HuH-7.5 (cell line): ENCODE results near the gene VARS1.

Source experiments
- DNase-seq: peaks from one replicate; pipeline ENCODE4 v3.0.0; 2011; ENCODE audit warnings: low spot score

The VARS1 gene

DNA sequence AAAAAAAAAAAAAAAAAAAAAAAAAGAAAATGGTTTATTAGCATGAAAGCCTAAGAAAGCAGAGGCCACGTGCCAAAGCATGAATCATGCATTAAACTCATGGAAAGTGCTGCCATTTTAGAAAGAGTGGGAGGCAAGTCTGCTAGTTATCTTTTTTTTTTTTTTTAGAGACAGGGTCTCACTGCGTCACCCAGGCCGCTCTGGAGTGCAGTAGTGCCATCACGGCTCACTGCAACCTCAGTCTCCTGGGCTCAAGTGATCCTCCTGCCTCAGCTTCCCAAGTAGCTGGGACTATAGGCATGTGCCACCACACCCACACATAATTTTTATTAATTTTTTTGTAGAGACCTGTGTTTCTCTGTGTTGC is 23.6 kb downstream of the VARS1 start:
- DNase-seq: no peak

DNA sequence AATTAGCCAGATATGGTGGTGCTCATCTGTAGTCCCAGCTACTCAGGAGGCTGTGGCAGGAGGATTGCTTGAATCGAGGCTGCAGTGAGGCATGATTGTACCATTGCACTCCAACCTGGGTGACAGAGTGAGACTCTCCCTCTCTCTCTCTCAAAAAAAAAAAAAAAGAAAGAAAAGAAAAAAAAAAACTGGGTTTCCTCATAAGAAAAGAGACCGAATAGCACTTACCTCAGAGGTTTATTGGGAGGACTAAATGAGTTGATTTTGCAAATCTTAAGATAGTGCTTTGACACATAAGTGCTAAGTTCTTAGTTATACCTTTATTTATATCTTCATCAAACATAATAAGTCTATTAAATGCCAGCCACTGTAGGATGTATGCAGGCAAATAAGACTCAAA is 24.7 kb downstream of the VARS1 start:
- DNase-seq: no peak

DNA sequence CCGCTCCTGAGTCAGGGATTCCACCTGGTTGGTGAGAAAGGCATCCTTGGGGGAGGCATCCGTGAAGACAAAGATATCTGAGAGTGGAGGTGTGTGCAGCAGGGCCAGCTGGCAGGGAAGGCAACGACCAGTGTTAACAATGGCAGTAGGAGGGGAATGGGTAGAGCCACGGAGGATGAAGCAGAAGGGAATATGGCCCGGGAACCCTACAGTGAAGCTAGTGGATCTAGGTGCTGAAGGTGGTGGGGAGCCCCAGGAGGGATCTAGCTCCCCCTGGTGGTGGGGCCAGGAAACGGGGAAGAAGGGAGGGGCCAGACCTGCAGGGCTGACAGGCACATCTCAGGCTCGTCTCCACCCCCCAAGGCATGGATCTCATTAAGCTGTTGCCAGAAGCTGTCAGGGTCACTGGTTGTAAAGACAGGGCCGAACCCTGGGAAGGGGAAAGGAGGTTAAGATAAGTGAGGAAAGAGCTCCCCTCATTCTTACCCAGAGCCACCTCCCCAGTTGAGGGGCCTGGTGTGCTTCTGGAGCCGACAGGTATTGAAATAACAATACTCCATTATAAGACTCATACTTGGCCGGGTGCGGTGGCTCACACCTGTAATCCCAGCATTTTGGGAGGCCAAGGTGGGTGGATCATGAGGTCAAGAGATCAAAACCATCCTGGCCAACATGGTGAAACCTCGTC is 25.7 kb downstream of the VARS1 start:
- peak; percentile 94 for DNase-seq

DNA sequence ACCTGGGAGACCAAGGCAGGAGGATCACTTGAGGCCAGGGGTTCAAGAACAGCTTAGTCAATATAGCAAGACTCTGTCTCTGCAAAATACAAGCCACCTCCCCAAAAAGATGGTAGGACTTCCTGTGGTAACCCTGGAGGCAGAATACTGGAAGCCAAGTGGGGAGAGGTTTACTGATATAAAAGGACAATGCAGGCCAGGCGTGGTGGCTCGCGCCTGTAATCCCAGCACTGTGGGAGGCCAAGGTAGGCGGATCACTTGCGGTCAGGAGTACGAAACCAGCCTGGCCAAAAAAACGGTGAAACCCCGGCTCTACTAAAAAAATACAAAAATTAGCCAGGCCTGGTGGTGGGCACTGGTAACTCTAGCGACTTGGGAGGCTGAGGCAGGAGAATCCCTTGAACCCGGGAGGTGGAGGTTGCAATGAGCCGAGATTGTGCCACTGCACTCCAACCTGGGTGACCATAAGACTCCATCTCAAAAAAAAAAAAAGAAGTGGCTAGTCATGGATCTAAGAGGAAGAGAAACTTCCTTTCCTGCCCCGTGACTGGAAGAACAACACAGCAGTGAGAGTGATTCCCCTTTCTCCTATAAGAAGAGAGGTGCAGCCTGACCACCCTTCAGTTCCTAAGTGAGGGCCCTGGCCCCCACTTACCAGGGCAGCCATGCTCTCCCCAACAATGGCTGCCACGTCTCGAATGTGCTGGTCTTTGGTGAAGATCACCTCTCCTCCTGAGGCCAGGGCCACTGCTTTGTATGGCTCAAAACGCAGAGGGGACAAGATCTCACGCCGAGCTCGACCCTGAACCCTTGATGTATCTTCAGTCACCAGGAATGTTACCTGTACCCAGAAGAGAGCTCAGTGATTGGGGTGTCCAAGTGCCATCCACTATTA is 26.9 kb downstream of the VARS1 start:
- no peak for DNase-seq

DNA sequence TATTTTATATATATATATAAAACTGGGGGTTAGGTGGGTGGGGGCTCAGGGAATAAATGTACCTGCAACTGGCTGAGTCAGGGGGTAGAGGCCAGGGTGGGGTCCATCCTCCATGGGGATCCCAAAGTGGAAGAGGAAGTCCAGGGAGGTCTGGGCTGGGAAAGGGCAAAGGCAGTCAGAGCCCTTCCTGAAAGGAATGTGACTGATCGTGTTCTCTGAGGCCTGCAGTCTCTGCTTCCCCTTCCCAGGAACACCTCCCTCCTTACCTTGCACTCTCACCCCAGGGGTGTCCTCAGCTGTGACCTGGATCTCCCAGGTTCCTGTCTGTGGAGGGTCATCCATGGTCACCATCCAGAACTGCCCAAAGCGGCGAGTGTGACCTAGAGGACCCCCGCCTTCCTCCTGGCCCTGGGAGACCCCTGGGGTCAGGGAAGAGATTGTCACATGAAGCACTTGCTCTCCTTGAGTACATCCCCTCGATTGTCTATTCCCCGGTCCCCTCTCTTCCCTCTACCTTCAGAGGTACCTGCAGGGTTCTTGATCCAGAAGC is 28.4 kb downstream of the VARS1 start:
- no peak for DNase-seq

DNA sequence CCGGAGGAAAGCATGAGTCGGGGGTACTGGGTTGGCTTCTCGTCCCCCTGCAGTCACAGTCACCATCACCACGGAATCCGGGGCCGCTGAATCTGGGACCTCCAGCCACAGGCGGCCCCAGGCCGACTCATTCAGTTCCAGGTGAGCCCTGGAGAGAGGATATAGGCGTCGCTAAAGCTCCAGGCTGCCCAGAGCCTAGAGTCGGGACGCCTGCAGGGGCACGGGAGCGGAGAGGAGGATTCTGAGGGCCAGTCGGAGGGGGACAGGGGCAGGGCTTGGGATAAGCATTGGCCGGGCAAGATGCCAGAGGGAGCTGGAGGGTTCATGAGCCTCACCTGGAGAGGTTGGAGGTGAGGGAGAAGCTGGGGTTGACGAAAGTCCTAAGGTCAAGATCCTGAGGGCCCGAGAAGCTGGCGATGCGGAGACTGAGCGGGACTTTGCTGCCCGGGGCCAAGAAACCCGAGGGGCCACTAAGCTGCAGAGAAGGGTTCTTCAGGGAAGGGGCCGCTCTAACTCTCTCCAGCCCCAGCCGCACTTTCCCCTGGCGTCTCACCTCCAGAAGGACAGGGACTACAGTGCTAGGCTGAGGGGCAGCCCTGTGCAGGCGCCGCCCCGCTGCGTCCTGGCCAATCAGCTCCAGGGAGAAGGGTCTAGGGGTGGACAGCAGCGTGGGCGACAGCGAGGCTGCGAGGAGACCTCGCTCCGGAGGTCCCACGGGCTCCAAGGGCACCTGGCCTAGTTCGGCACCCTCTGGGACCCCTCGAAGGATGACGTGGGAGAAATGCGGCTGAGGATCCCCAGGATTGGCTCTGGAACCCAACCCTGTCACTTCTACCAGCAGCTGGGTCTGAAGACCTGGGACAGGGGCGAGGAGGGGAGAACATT is 29.4 kb downstream of the VARS1 start:
- no peak for DNase-seq

DNA sequence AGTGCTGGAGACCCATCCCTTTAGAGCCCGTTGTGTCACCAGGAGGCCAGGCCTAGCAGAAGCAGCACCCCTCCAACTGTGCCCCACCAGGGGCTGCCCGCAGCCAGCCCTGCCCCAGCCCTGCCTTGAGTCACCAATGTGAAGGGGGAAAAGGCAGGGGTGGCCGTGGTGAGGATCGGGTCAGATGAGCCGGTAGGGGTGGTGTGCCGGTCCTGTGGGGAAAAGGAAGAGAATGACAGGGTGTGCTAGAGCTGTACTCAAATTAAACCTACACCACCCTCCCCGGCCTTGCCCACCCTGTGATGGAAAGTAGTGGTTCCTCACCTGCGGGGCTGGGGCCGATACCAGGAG is 30.0 kb downstream of the VARS1 start:
- DNase-seq: no peak

DNA sequence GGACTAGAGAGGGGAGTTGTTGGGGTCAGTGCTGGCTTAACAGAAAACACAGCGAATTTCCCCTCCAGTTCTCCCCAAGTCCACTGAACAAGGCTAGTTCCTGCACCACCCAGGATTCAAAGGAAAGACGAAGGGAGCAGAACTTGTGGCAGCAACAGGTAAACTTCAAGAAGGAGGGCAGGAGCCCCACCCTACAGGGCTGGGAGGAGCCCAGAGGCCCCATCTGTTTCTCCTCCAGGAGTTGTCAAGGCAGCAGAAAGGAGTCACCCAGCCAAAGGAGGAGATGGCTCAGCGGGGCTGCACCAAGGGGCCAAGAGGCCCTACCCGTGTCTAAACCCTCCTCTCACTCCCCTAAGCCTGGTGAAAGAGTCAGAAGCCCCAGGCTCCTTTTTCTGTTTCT is 31.4 kb downstream of the VARS1 start:
- no peak for DNase-seq

DNA sequence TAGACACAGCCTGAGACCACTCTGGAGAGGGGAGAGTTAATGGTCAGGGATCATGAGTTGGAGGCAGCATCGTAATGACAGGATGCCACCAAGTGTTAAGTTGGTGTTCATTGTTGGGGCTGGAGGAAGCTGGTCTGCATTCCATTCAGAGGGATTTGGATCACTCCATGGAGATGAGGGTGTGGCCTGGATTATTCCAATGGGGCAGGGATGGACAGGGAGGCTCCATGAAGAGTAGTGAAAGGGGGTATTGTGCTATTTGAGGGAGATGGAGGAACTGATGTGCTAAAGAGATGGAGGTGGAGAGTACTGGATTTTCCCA is 32.0 kb downstream of the VARS1 start:
- DNase-seq: no peak

DNA sequence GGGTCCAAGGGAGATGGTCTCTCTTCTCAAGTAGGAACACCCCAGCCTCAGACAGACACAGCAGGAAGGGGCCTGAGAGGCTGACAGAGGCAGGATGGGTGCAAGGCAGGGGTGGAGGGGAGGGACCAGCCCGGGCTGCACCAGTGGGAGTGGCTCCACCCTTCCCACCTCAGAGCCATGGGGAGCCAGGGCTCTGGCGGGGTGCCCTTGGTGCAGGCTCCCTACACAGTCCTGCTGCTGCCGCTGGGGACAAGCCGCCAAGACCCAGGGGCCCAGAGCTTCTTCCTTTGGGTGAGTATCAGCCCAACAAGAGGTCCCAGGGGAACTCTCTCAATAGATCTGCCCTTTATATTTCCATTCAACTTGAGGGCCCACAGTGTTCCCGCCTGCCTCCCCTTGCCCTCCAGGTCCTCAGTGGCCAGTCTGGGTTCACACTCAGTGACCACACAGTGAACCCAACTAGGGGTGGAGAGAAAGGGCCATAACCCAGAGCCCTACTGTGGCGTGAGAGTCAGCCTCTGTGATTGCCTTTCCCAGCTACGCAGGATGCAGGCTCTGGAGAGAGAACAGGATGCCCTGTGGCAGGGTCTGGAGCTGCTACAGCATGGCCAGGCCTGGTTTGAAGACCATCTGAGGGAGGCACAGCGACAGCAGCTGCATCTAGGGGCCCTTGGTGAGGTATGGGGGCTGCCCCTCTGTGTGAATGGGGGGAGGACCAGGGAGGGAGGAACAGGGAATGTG is 32.5 kb downstream of the VARS1 start:
- DNase-seq: no peak

DNA sequence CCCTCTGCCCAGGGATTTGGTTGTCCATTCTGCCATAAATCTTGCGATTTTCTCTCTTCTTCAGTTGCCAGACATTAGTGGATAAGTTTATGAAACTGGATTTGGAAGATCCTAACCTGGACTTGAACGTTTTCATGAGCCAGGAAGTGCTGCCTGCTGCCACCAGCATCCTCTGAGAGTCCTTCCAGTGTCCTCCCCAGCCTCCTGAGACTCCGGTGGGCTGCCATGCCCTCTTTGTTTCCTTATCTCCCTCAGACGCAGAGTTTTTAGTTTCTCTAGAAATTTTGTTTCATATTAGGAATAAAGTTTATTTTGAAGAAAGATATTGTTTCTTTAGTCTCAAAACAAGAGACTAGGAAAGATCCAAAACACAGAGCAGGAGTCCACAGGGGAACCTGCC is 33.2 kb downstream of the VARS1 start, which contains the start of gene SAPCD1:
Gene SAPCD1 (plus strand): TSS at position 301 of the 400 bp plus-strand sequence. CDS start 399 bp downstream, outside the sequence.
- no peak for DNase-seq

DNA sequence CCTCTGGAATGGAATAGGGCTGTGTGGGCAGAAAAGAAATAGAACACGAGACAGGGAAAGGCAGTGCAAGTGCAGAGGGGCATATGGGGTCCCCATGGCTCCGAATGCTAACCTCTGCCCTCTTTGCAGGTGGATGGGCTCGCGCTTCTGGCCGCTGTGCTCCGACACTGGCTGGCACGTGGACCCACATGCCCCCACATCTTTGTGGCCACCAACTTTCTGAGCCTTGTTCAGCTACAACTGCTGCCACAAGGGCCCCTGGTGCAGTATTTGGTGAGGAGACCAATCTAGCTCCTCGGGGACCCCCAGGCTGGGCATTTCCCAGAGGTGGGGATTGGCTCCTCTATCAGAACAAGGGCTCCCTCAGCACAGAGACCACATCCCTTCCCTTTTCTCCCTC is 34.2 kb downstream of the VARS1 start:
- DNase-seq: no peak

DNA sequence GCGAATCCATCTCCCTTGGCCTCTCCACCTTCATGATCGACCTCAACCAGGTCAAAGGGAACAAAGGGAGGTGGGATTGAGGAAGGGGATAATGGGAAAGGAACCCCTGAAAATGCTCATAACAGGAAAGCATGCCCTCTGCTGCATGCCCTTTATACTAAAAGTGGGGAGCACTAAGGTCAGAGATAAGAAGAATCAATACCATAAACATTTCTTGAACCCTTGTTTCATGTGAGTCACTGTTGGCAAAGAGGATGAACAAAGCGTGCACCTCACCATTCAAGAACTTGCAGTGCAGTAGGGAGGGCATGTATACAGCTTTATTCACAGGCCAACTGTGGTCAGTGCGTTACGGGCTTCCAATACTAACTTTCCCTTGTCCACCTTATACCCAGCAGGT is 34.8 kb downstream of the VARS1 start:
- DNase-seq: no peak

DNA sequence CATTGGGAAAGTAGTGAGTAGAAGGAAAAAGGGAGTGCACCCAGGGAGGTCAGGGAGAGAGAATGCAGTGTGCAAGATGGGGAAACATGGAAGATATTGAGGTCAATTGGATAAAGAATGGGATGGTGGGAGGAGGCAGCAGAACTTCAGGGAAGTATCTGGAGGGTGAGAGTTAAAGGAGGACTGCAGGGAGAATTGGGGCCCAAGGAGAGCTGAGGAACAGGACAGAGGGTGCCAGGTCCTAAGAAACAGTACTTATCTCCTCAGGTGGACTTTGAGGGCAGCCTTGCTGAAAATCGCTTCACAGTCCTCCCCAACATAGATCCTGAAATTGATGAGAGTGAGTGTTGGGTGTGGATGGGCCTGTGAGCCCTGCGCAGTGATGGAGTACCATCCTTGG is 37.3 kb downstream of the VARS1 start:
- no peak for DNase-seq

DNA sequence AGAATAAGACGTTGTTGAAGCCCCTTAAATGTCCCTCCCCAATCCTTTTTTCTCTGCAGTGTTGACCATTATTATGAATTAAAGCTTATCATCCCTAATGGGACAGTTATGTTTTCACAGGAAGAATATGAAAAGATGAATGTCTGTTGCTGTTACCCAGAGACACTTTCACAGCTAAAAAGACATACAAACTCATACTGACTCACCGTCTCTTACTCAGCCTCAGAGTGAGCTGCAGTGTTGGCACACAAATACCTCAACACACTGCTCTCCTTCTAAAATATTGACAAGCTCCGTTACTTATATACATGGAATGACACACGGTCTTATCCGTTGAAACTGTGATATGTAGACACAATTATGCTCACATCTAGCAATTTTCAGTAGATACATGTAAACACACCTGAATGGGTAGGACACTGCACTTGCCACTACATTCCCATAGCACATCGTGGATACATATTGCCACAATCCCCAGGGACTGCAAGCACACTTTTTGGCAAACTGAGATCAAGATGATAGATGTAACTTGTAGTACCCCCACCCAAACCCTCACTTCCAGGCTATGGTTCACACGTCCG is 42.7 kb downstream of the VARS1 start:
- DNase-seq: no peak

DNA sequence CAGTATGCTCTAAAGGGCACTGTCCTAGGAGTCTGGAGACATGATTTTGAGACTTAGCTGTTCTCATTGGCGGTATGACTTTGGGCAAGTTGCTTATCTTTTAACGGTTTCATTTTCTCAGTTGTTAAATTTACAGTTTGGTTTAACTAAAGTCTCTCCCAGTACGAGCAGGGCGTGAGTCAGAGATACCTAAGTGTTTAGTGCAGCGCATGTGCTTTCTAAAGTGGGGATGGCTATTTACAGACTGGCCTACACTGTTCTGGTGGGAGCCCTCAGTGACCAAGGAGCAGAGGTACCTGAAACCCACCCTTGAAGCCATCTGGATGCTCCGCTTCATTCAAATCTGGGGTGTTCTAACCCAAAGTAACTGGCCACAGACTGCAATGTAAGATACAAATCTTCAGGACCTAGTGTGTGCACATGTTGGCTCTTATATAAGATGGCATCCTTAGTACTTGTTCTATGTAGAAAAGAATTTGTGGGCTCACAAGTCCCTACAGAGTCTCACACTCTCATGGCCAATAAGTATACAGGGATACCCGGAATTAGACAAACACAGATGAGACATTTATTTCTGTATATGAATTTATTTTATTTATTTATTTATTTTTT is 45.0 kb downstream of the VARS1 start:
- no peak for DNase-seq

DNA sequence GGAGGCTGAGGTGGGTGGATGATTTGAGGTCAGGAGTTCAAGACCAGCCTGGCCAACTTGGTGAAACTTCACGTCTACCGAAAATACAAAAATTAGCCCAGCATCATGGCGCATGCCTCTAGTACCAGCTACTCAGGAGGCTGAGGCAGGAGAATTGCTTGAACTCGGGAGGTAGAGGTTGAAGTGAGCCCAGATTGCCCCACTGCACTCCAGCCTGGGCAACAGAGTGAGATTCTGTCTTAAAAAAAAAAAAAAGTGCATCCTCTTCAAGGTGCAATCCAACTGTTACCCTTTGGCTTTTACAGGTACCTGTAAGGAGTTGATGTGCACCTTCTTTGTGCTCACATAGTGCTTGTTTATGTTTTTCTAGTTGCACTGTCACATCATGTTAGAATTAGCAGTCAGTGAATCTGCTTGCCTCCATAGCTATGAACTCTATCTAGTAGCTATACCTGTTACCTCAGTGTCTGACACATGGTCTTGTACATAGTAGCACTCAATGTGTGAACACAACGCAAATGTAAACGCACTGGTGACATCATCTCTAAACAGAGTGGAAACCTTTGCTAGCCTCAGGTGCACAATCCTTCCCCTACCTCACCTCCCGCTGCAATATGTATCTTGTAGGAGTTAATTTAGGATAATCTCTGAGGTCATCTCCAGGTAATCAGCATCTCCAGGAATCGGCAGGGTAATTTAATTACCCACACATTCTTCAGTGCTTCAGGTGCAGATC is 46.1 kb downstream of the VARS1 start:
- DNase-seq: no peak
